Measurements from ENCODE around the gene ZNF865. TPM values are rescaled to one million over a fixed set of nuclear protein-coding genes. Genes with fewer than 3 reads are reported as not detected.

Gene ZNF865
- polyA plus RNA-seq, 1 experiment: 0.88 TPM

GRCh38 chr19:55592391-55593090 lies 12.9 kb upstream of the ZNF865 start:
- Histone ChIP-seq H3K27me3 (ENCODE audit: control insufficient read depth, insufficient read depth, low read length) (no peaks in the 10 kb centered on the region), H3K9me3 (ENCODE audit: control insufficient read depth, insufficient read depth, low read length) (peaks cover 3% of the 10 kb centered on the region; the same call in 1 of the 2 replicates), H3K27ac (ENCODE audit: low read depth, low read length) (no peak overlapping the region), H3K4me3 (ENCODE audit: low read depth, low read length) (no peak overlapping the region)
- POLR2A ChIA-PET: no interaction called here
- no peak for TF ChIP-seq CTCF (IDR thresholded peaks at IDR 0.05; ENCODE audit: low read depth, low read length)
- no peak for DNase-seq (ENCODE audit: low read depth, low spot score)
- CTCF ChIA-PET: no interaction called here

- Histone ChIP-seq H3K9me3 (ENCODE audit: control insufficient read depth, insufficient read depth, low read length) (peaks cover 3% of the 10 kb centered on the region; the same call in 1 of the 2 replicates), H3K27me3 (ENCODE audit: control insufficient read depth, insufficient read depth, low read length) (no peaks in the 10 kb centered on the region), H3K27ac (ENCODE audit: low read depth, low read length) (no peak overlapping the region), H3K4me3 (ENCODE audit: low read depth, low read length) (no peak overlapping the region)
- TF ChIP-seq CTCF (IDR thresholded peaks at IDR 0.05; ENCODE audit: low read depth, low read length): no peak
- ChIA-PET POLR2A (no interaction called here), CTCF (interaction anchor here (0.7 to 1.5 kb wide), 2 partner anchors 40 to 126 kb away, joined by 4 to 11 read pairs; no protein-coding TSS in a partner anchor)
- DNase-seq (ENCODE audit: low read depth, low spot score): no peak
Observed at GRCh38 chr19:55593096-55593772, 12.2 kb upstream of the ZNF865 start.

- no peaks in the 10 kb centered on the region for H3K27me3 ChIP-seq (ENCODE audit: control insufficient read depth, insufficient read depth, low read length)
- ChIA-PET POLR2A (interaction anchor here (0.7 kb wide), 1 partner anchor 78 kb away, joined by 5 read pairs; no protein-coding TSS in a partner anchor), CTCF (interaction anchor here (0.8 to 1.1 kb wide), 2 partner anchors 11 to 58 kb away, joined by 3 read pairs; no protein-coding TSS in a partner anchor)
- H3K9me3 ChIP-seq (ENCODE audit: control insufficient read depth, insufficient read depth, low read length): peaks cover 3% of the 10 kb centered on the region; the same call in 1 of the 2 replicates
- DNase-seq (ENCODE audit: low read depth, low spot score): no peak
- no peak for TF ChIP-seq CTCF (IDR thresholded peaks at IDR 0.05; ENCODE audit: low read depth, low read length)
- H3K27ac ChIP-seq (ENCODE audit: low read depth, low read length): no peak overlapping the region
- H3K4me3 ChIP-seq (ENCODE audit: low read depth, low read length): no peak overlapping the region
Observed at GRCh38 chr19:55594996-55595545, 10.4 kb upstream of the ZNF865 start.

GRCh38 chr19:55596304-55596703 lies 9.1 kb upstream of the ZNF865 start:
- no peak for DNase-seq (ENCODE audit: low read depth, low spot score)
- CTCF ChIA-PET: interaction anchor here (0.8 kb wide), 1 partner anchor 57 kb away, joined by 3 read pairs; no protein-coding TSS in a partner anchor
- TF ChIP-seq CTCF (IDR thresholded peaks at IDR 0.05; ENCODE audit: low read depth, low read length): no peak
- Histone ChIP-seq H3K9me3 (ENCODE audit: control insufficient read depth, insufficient read depth, low read length) (peaks cover 3% of the 10 kb centered on the region; the same call in 1 of the 2 replicates), H3K27me3 (ENCODE audit: control insufficient read depth, insufficient read depth, low read length) (no peaks in the 10 kb centered on the region), H3K4me3 (ENCODE audit: low read depth, low read length) (no peak overlapping the region), H3K27ac (ENCODE audit: low read depth, low read length) (no peak overlapping the region)
- POLR2A ChIA-PET: no interaction called here

Data from AG04450 (cell line).